ENCODE measurements around the gene CREB5.

The CREB5 gene

GRCh38 chr7:28856656-28857055 is 444.3 kb downstream of the CREB5 start:
- DNase-seq (ENCODE audit: low spot score), result no peak

GRCh38 chr7:28858206-28858605 is 445.9 kb downstream of the CREB5 start:
- no peak for DNase-seq (ENCODE audit: low spot score)

GRCh38 chr7:28858895-28859294 is 446.6 kb downstream of the CREB5 start:
- no peak for DNase-seq (ENCODE audit: low spot score)

GRCh38 chr7:28861825-28862224 is 449.5 kb downstream of the CREB5 start:
- DNase-seq (ENCODE audit: low spot score), result no peak

- no peak for DNase-seq (ENCODE audit: low spot score)
Measured at GRCh38 chr7:28862595-28863272, 450.4 kb downstream of the CREB5 start.

GRCh38 chr7:28865601-28866144 is 453.4 kb downstream of the CREB5 start:
- DNase-seq (ENCODE audit: low spot score), result no peak

- DNase-seq (ENCODE audit: low spot score), result no peak
Measured at GRCh38 chr7:28868712-28869111, 456.4 kb downstream of the CREB5 start.

GRCh38 chr7:28871077-28871476 is 458.8 kb downstream of the CREB5 start:
- no peak for DNase-seq (ENCODE audit: low spot score)

- DNase-seq (ENCODE audit: low spot score), result no peak
Measured at GRCh38 chr7:28871631-28872030, 459.3 kb downstream of the CREB5 start.

- no peak for DNase-seq (ENCODE audit: low spot score)
Measured at GRCh38 chr7:28872226-28872625, 459.9 kb downstream of the CREB5 start.

GRCh38 chr7:28873365-28873764 is 461.0 kb downstream of the CREB5 start:
- no peak for DNase-seq (ENCODE audit: low spot score)

- DNase-seq (ENCODE audit: low spot score), result no peak
Measured at GRCh38 chr7:28874001-28874400, 461.7 kb downstream of the CREB5 start.
